SKM-1 (cell line): Measurements from ENCODE around the gene ADGRG3.

Experiments used
- DNase-seq: peaks from one replicate; lab custom pipeline; 2025; ENCODE audit not compliant: unreplicated experiment; lab: John Stamatoyannopoulos, UW

Gene ADGRG3

GRCh38 chr16:57694725-57695679 lies 26.9 kb downstream of the ADGRG3 start, which contains the start of gene DRC7:
DRC7 (plus strand) TSS chr16:57694806; CDS start chr16:57697950, 3,144 bp downstream.
- DNase-seq, result peak; percentile 90

GRCh38 chr16:57695680-57696069 lies 27.6 kb downstream of the ADGRG3 start:
- DNase-seq, result no peak

GRCh38 chr16:57696240-57696639 lies 28.1 kb downstream of the ADGRG3 start:
- no peak for DNase-seq

GRCh38 chr16:57697896-57698537 lies 29.9 kb downstream of the ADGRG3 start:
- DNase-seq, result no peak

GRCh38 chr16:57698812-57699405 lies 30.8 kb downstream of the ADGRG3 start:
- DNase-seq, result no peak

- DNase-seq, result no peak
Observed at GRCh38 chr16:57699481-57699880, 31.4 kb downstream of the ADGRG3 start.

- DNase-seq, result no peak
Observed at GRCh38 chr16:57699899-57700298, 31.8 kb downstream of the ADGRG3 start.

GRCh38 chr16:57700781-57701551 lies 32.9 kb downstream of the ADGRG3 start:
- no peak for DNase-seq

- no peak for DNase-seq
Observed at GRCh38 chr16:57701759-57702371, 33.8 kb downstream of the ADGRG3 start.

- no peak for DNase-seq
Observed at GRCh38 chr16:57703416-57704010, 35.4 kb downstream of the ADGRG3 start.

- DNase-seq, result no peak
Observed at GRCh38 chr16:57704011-57704904, 36.2 kb downstream of the ADGRG3 start.

GRCh38 chr16:57704905-57705852 lies 37.1 kb downstream of the ADGRG3 start:
- no peak for DNase-seq

GRCh38 chr16:57706717-57707116 lies 38.6 kb downstream of the ADGRG3 start:
- no peak for DNase-seq

- DNase-seq, result no peak
Observed at GRCh38 chr16:57707331-57707730, 39.2 kb downstream of the ADGRG3 start.

GRCh38 chr16:57708168-57708567 lies 40.1 kb downstream of the ADGRG3 start:
- DNase-seq, result no peak

GRCh38 chr16:57709663-57710062 lies 41.6 kb downstream of the ADGRG3 start:
- no peak for DNase-seq

- no peak for DNase-seq
Observed at GRCh38 chr16:57711346-57711745, 43.2 kb downstream of the ADGRG3 start.

- DNase-seq, result no peak
Observed at GRCh38 chr16:57711993-57712392, 43.9 kb downstream of the ADGRG3 start.
